Keratinocyte (primary cell): ENCODE data around the gene ZCCHC24. TPM values are rescaled to one million over a fixed set of nuclear protein-coding genes. Genes with fewer than 3 reads are reported as not detected.

ENCODE experiments used
- DNase-seq: peaks from one replicate; pipeline ENCODE4 v3.0.0-alpha.2; 2011; ENCODE audit warnings: low read depth, missing footprints, low spot score
- FAIRE-seq: peaks from 2 replicates; lab custom pipeline; 2011; peaks lifted over from hg19 to GRCh38; lab: Jason Lieb, UNC
- H2AFZ ChIP-seq: 2 replicates; pipeline ENCODE4 v1.6.0; 2012; ENCODE audit warnings: low read length, control low read depth, inconsistent platforms; ENCODE audit not compliant: control insufficient read depth
- H3K27ac ChIP-seq: 2 replicates; pipeline ENCODE4 v1.5.1; 2011; ENCODE audit warnings: low read length; ENCODE audit not compliant: control insufficient read depth, insufficient read depth
- H3K27me3 ChIP-seq: 3 replicates; pipeline ENCODE4 v1.6.0; 2011; ENCODE audit warnings: low read length; ENCODE audit not compliant: control insufficient read depth, insufficient read depth; ENCODE audit errors: extremely low read depth
- H3K36me3 ChIP-seq, 2 experiments: 2 replicates in 1 of 2; 3 replicates in 1 of 2; pipeline ENCODE4 v1.5.1; 2011; ENCODE audit warnings: low read length in 2 of 2, mild to moderate bottlenecking in 1 of 2; ENCODE audit not compliant: control insufficient read depth in 2 of 2, insufficient read depth in 2 of 2; ENCODE audit errors: extremely low read depth in 1 of 2
- H3K4me1 ChIP-seq: 3 replicates; pipeline ENCODE4 v1.5.1; 2011; ENCODE audit warnings: low read length; ENCODE audit not compliant: control insufficient read depth, insufficient read depth; ENCODE audit errors: extremely low read depth
- H3K4me2 ChIP-seq: 3 replicates; pipeline ENCODE4 v1.6.0; 2011; ENCODE audit warnings: low read depth, low read length; ENCODE audit not compliant: control insufficient read depth, insufficient read depth; ENCODE audit errors: extremely low read depth
- H3K4me3 ChIP-seq, 3 experiments: fragments of 200-600 bp in 1 of 3; sonication (generic) in 1 of 3; 2 replicates in 2 of 3; 3 replicates in 1 of 3; pipeline ENCODE4 v1.5.1; 2011 to 2016; ENCODE audit warnings: low read length in 3 of 3, mild to moderate bottlenecking in 3 of 3, control low read depth in 2 of 3, inconsistent platforms in 1 of 3, low read depth in 1 of 3, mixed read lengths in 1 of 3, mixed run types in 1 of 3, moderate library complexity in 1 of 3; ENCODE audit not compliant: control insufficient read depth in 2 of 3, insufficient read depth in 2 of 3; ENCODE audit errors: extremely low read depth in 1 of 3
- H3K79me2 ChIP-seq: 2 replicates; pipeline ENCODE4 v1.6.0; 2012; ENCODE audit warnings: low read length; ENCODE audit not compliant: control insufficient read depth, insufficient read depth
- H3K9ac ChIP-seq: 3 replicates; pipeline ENCODE4 v1.6.0; 2011; ENCODE audit warnings: low read length; ENCODE audit not compliant: control insufficient read depth, insufficient read depth; ENCODE audit errors: extremely low read depth
- H3K9me1 ChIP-seq: 3 replicates; pipeline ENCODE4 v1.6.0; 2011; ENCODE audit warnings: low read length; ENCODE audit not compliant: control insufficient read depth, insufficient read depth; ENCODE audit errors: extremely low read depth
- H3K9me3 ChIP-seq: 2 replicates; pipeline ENCODE4 v1.5.1; 2012; ENCODE audit warnings: low read depth, low read length; ENCODE audit not compliant: control insufficient read depth
- H4K20me1 ChIP-seq: 3 replicates; pipeline ENCODE4 v1.6.0; 2011; ENCODE audit warnings: low read length; ENCODE audit not compliant: control insufficient read depth, insufficient read depth; ENCODE audit errors: extremely low read depth
- EZH2 ChIP-seq: IDR thresholded peaks from one replicate; pipeline ENCODE4 v1.6.1; 2012; ENCODE audit warnings: inconsistent platforms, mild to moderate bottlenecking, low read length, moderate library complexity
- dilution Hi-C: fragments of 300-500 bp; cut with MboI; formaldehyde crosslinking; loops from one replicate; pipeline ENCODE4 v1.7.0; 2020; ENCODE audit warnings: low sequenced_read_pairs; ENCODE audit not compliant: extremely low pct_ligation_motif_present
- polyA plus RNA-seq, 5 experiments: library from polyadenylated mRNA; depleted of rRNA in 3 of 5; stranded (reverse) in 3 of 5; stranded (forward) in 1 of 5; unstranded in 1 of 5; fragments of >200 nt; gene quantifications; 1 replicate in 1 of 5; 2 replicates in 3 of 5; 3 replicates in 1 of 5; pipeline versions ENCODE4 v1.2.1 to v1.2.3, GENCODE V29; 2011 to 2012; ENCODE audit warnings: missing spikeins in 2 of 5, low read depth in 1 of 5, low replicate concordance in 1 of 5
- TF ChIP-seq, protein P1 (sequence below), 3 experiments: IDR thresholded peaks in 1 of 3; conservative IDR thresholded peaks in 1 of 3; optimal IDR thresholded peaks in 1 of 3; 2 replicates in 2 of 3; 3 replicates in 1 of 3; pipeline versions ENCODE3 to v1.5.1; 2011; ENCODE audit warnings: low read length in 3 of 3, mild to moderate bottlenecking in 3 of 3, moderate library complexity in 2 of 3, control low read depth in 1 of 3, inconsistent platforms in 1 of 3; ENCODE audit not compliant: insufficient read depth in 2 of 3; ENCODE audit errors: extremely low read depth in 1 of 3

ZCCHC24 gene
- polyA plus RNA-seq, 1 donor (not counting 4 experiments of a cell fraction or from before 2014, with no cell fraction given), result 0.96 TPM

DNA sequence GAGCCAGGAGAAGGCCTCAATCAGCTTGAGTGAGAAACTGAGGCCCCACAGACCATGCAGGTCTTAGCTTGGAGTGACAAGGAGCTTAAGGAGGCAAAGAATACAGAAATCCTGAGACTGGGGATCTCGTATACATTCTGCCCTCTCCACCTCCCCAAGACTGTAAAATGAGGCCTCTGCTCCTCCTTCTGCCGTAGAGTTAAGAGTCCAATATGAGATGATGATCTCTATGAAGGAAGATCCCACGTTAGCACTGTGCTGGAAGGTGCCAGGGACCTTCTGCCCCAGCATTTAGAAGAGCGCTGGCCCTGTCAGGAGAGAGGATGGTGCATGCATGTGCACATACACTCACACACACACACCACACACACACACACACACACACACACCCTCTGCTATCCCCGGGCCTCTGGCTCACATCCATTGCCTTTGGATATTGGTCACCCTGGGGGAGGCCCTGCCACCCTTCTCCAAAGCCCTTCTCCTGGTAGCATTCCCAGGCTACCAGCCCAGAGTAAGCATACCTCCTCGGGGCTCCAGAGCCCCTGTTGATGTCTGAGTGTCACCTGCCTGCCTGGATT is 15.0 kb downstream of the ZCCHC24 start:
- no peak overlapping the region for H3K9ac ChIP-seq
- no peaks in the 10 kb centered on the region for H3K9me1 ChIP-seq
- TF ChIP-seq, protein P1, sequence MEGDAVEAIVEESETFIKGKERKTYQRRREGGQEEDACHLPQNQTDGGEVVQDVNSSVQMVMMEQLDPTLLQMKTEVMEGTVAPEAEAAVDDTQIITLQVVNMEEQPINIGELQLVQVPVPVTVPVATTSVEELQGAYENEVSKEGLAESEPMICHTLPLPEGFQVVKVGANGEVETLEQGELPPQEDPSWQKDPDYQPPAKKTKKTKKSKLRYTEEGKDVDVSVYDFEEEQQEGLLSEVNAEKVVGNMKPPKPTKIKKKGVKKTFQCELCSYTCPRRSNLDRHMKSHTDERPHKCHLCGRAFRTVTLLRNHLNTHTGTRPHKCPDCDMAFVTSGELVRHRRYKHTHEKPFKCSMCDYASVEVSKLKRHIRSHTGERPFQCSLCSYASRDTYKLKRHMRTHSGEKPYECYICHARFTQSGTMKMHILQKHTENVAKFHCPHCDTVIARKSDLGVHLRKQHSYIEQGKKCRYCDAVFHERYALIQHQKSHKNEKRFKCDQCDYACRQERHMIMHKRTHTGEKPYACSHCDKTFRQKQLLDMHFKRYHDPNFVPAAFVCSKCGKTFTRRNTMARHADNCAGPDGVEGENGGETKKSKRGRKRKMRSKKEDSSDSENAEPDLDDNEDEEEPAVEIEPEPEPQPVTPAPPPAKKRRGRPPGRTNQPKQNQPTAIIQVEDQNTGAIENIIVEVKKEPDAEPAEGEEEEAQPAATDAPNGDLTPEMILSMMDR (optimal IDR thresholded peaks at IDR 0.05 in 1 of 3, IDR thresholded peaks at IDR 0.05 in 1 of 3, conservative IDR thresholded peaks at IDR 0.05 in 1 of 3; ENCODE audit: extremely low read depth in 1 of 3, insufficient read depth in 2 of 3, low read length in 3 of 3), result no peak
- TF ChIP-seq EZH2, result no peak
- no peaks in the 10 kb centered on the region for H3K9me3 ChIP-seq
- H3K4me3 ChIP-seq, result no peak overlapping the region
- FAIRE-seq (no peak), DNase-seq (no peak)
- peaks cover 0 to 1% of the 10 kb centered on the region in 2 experiments for H3K36me3 ChIP-seq
- H3K79me2 ChIP-seq, result no peaks in the 10 kb centered on the region
- H3K27ac ChIP-seq, result no peak overlapping the region
- H2AFZ ChIP-seq, result no peak overlapping the region
- dilution Hi-C loops, result no loop called here
- H3K4me2 ChIP-seq, result no peak overlapping the region
- no peaks in the 10 kb centered on the region for H4K20me1 ChIP-seq
- peaks cover 6% of the 10 kb centered on the region for H3K4me1 ChIP-seq
- H3K27me3 ChIP-seq, result no peaks in the 10 kb centered on the region

DNA sequence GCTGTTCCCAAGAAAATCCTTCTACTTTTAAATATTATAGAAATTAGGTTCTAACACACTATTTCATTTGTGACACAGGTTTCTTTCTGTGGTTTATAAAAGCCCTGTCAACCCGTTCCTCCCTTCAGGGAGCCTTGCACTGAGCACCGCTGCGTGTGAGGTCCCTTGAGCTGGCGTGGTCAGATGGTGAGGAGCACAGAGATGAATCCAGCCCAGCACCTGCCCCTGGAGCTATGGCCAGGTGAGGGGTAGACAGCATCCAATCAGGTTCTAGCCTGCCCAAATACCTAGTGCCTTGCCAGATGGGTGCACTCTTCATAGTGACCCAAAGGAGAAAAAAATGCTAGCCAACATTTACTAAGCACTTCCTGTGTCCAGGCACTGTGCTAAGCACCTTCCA is 15.7 kb downstream of the ZCCHC24 start:
- dilution Hi-C loops, result no loop called here
- H3K4me1 ChIP-seq, result peaks cover 5% of the 10 kb centered on the region
- no peaks in the 10 kb centered on the region for H3K79me2 ChIP-seq
- no peak overlapping the region for H3K27ac ChIP-seq
- H3K36me3 ChIP-seq, result peaks cover 0 to 1% of the 10 kb centered on the region in 2 experiments
- DNase-seq (no peak), FAIRE-seq (no peak)
- H2AFZ ChIP-seq, result no peak overlapping the region
- no peaks in the 10 kb centered on the region for H3K9me3 ChIP-seq
- TF ChIP-seq, protein P1 (optimal IDR thresholded peaks at IDR 0.05 in 1 of 3, IDR thresholded peaks at IDR 0.05 in 1 of 3, conservative IDR thresholded peaks at IDR 0.05 in 1 of 3; ENCODE audit: extremely low read depth in 1 of 3, insufficient read depth in 2 of 3, low read length in 3 of 3), result no peak
- TF ChIP-seq EZH2, result no peak
- no peaks in the 10 kb centered on the region for H3K27me3 ChIP-seq
- no peak overlapping the region for H3K4me2 ChIP-seq
- H3K9ac ChIP-seq, result no peak overlapping the region
- H3K4me3 ChIP-seq, result no peak overlapping the region
- no peaks in the 10 kb centered on the region for H3K9me1 ChIP-seq
- no peaks in the 10 kb centered on the region for H4K20me1 ChIP-seq
